GM12878 (cell line): ENCODE results near the gene GBA2. TPM values are rescaled to one million over a fixed set of nuclear protein-coding genes. Genes with fewer than 3 reads are reported as not detected.
A peak's percentile ranks its signal among the peaks of the same experiment; 100 is the strongest.

Experiments
- ATAC-seq: fragments of 200-7000 bp; cut with Tn5 transposase; 3 replicates; pipeline ENCODE4 v1.9.1; 2020; ENCODE audit warnings: mild to moderate bottlenecking, moderate library complexity
- BruUV-seq: library from RNA; stranded (reverse); fragments of 400-500 nt; replicated peaks from 2 replicates; lab custom pipeline; 2021; lab: Mats Ljungman, UMichigan
- CTCF ChIA-PET: fragments of 300-600 bp; sonication (Branson Sonifier 250); formaldehyde crosslinking; extraction: SDS; loops from one replicate; lab custom pipeline; 2021; ENCODE audit warnings: inconsistent platforms; lab: Yijun Ruan, JAX
- POLR2A ChIA-PET: fragments of 350-600 bp; formaldehyde crosslinking; extraction: SDS; loops from one replicate; lab custom pipeline; 2021; ENCODE audit warnings: inconsistent platforms; lab: Charles Lee
- RAD21 ChIA-PET: fragments of 300-600 bp; sonication (Branson Sonifier 250); formaldehyde crosslinking; loops from one replicate; lab custom pipeline; 2023; ENCODE audit warnings: antibody characterized with exemption; ENCODE audit not compliant: unreplicated experiment; lab: Charles Lee
- SMC1A ChIA-PET: fragments of 300-600 bp; sonication (Branson Sonifier 250); formaldehyde crosslinking; loops from one replicate; lab custom pipeline; 2023; ENCODE audit not compliant: unreplicated experiment, uncharacterized antibody; lab: Charles Lee
- DNase-seq: peaks from one replicate; pipeline ENCODE4 v3.0.0-alpha.2; 2011; ENCODE audit warnings: low read depth, low spot score
- FAIRE-seq: peaks from 3 replicates; lab custom pipeline; 2011; peaks lifted over from hg19 to GRCh38; lab: Jason Lieb, UNC
- H2AFZ ChIP-seq: 2 replicates; pipeline ENCODE4 v1.6.0; 2011; ENCODE audit warnings: low read depth, low read length, control low read depth; ENCODE audit not compliant: control insufficient read depth
- H3K27ac ChIP-seq: 2 replicates; pipeline ENCODE4 v1.5.1; 2011; ENCODE audit warnings: control low read depth; ENCODE audit not compliant: control insufficient read depth, insufficient read depth
- H3K27me3 ChIP-seq, 2 experiments: replicated peaks in 1 of 2; 2 replicates each; pipeline versions ENCODE4 v1.6.0 to v1.6.1; 2011; ENCODE audit warnings: low read length in 1 of 2; ENCODE audit not compliant: control insufficient read depth in 2 of 2, insufficient read depth in 2 of 2
- H3K36me3 ChIP-seq, 2 experiments: 2 replicates each; pipeline ENCODE4 v1.5.1; 2011; ENCODE audit warnings: low read length in 1 of 2; ENCODE audit not compliant: control insufficient read depth in 2 of 2, insufficient read depth in 2 of 2
- H3K4me1 ChIP-seq: 2 replicates; pipeline ENCODE4 v1.6.1; 2011; ENCODE audit warnings: mild to moderate bottlenecking, low read length, moderate library complexity, mixed read lengths; ENCODE audit not compliant: control insufficient read depth, insufficient read depth
- H3K4me2 ChIP-seq: 2 replicates; pipeline ENCODE4 v1.6.0; 2011; ENCODE audit warnings: control low read depth; ENCODE audit not compliant: control insufficient read depth, insufficient read depth
- H3K4me3 ChIP-seq: fragments of 200-600 bp; sonication (generic); 2 replicates; pipeline ENCODE4 v1.5.1; 2016
- H3K79me2 ChIP-seq: 2 replicates; pipeline ENCODE4 v1.6.0; 2011; ENCODE audit warnings: low read length; ENCODE audit not compliant: control insufficient read depth, insufficient read depth
- H3K9ac ChIP-seq: 2 replicates; pipeline ENCODE4 v1.8.0; 2011; ENCODE audit warnings: low read length, control low read depth, mixed read lengths; ENCODE audit not compliant: control insufficient read depth, insufficient read depth
- H3K9me3 ChIP-seq: replicated peaks from 3 replicates; pipeline ENCODE4 v1.5.1; 2011; ENCODE audit warnings: mild to moderate bottlenecking, low read length; ENCODE audit not compliant: control insufficient read depth, insufficient read depth
- H4K20me1 ChIP-seq: 2 replicates; pipeline ENCODE4 v1.6.0; 2011; ENCODE audit not compliant: control insufficient read depth, insufficient read depth
- ATF7 ChIP-seq: fragments of 450-650 bp; IDR thresholded peaks from 2 replicates; pipeline ENCODE4 v1.6.1; 2016; ENCODE audit warnings: low read depth, mild to moderate bottlenecking
- CBFB ChIP-seq: IDR thresholded peaks from 2 replicates; pipeline ENCODE4 v1.6.1; 2016; ENCODE audit warnings: antibody characterized with exemption, low read depth
- CBX5 ChIP-seq: sonication (generic); IDR thresholded peaks from 2 replicates; pipeline ENCODE4 v1.6.1; 2016; ENCODE audit warnings: low read depth, moderate library complexity, mild to moderate bottlenecking, inconsistent platforms
- EP300 ChIP-seq, 2 experiments: fragments of 150-350 bp in 1 of 2; IDR thresholded peaks; 2 replicates each; pipeline ENCODE4 v1.6.1; 2011 to 2012; ENCODE audit warnings: low read depth in 2 of 2, low read length in 2 of 2, borderline replicate concordance in 1 of 2, improper control_type of control experiment in 1 of 2, inconsistent platforms in 1 of 2; ENCODE audit not compliant: control insufficient read depth in 1 of 2
- IKZF2 ChIP-seq, 2 experiments: fragments of 450-650 bp; IDR thresholded peaks; 2 replicates each; pipeline ENCODE4 v1.6.1; 2017; ENCODE audit warnings: mild to moderate bottlenecking in 2 of 2, moderate library complexity in 2 of 2
- IRF4 ChIP-seq: IDR thresholded peaks from 2 replicates; pipeline ENCODE4 v1.6.1; 2011; ENCODE audit warnings: low read depth, low read length
- MTA2 ChIP-seq: fragments of 450-650 bp; IDR thresholded peaks from 2 replicates; pipeline ENCODE4 v1.6.1; 2016; ENCODE audit warnings: low read depth, mild to moderate bottlenecking, moderate library complexity
- NBN ChIP-seq: fragments of 450-650 bp; IDR thresholded peaks from 2 replicates; pipeline ENCODE4 v1.6.1; 2016
- NR2F1 ChIP-seq: fragments of 450-650 bp; conservative IDR thresholded peaks from 2 replicates; pipeline ENCODE4 v1.6.1; 2017; ENCODE audit warnings: mild to moderate bottlenecking
- PAX5 ChIP-seq: IDR thresholded peaks from 2 replicates; pipeline ENCODE4 v1.6.1; 2011; ENCODE audit warnings: low read depth, low read length, borderline replicate concordance
- RAD21 ChIP-seq: IDR thresholded peaks from 2 replicates; pipeline ENCODE4 v1.6.1; 2011; ENCODE audit warnings: mild to moderate bottlenecking, low read depth, low read length, moderate library complexity; ENCODE audit not compliant: insufficient read depth
- TCF7 ChIP-seq: IDR thresholded peaks from 2 replicates; pipeline ENCODE4 v1.6.1; 2014; ENCODE audit warnings: antibody characterized with exemption, borderline replicate concordance
- YBX1 ChIP-seq: fragments of 450-650 bp; IDR thresholded peaks from 2 replicates; pipeline ENCODE4 v1.6.1; 2016; ENCODE audit warnings: antibody characterized with exemption
- WGBS: methylation state at CpG from one replicate; pipeline ENCODE4 v1.1.6; 2016; ENCODE audit warnings: low lambda C conversion rate; ENCODE audit not compliant: insufficient replicate concordance, insufficient coverage; ENCODE audit errors: missing lambda C conversion rate; 5-methylcytosine and 5-hydroxymethylcytosine counted together
- in situ Hi-C: fragments of 300-500 bp; cut with MboI; formaldehyde crosslinking; loops from 9 replicates; pipeline ENCODE4 v1.14.3; 2018; ENCODE audit warnings: mixed read lengths
- intact Hi-C: fragments of 100-400 bp; cut with micrococcal nuclease; formaldehyde crosslinking; loops from one replicate; pipeline ENCODE4 v1.14.2; 2022; ENCODE audit not compliant: unreplicated experiment
- polyA plus RNA-seq, 11 experiments: library from polyadenylated mRNA; depleted of rRNA in 4 of 11; unstranded in 6 of 11; stranded (reverse) in 5 of 11; fragments of >200 nt; fragmentation: Nextera tagmentation in 4 of 11; fragmentation: Illumina TruSeq in 1 of 11; extraction: Ambion mirVana in 4 of 11; extraction: Trizol in 1 of 11; gene quantifications; 1 replicate in 1 of 11; 2 replicates in 10 of 11; pipeline versions ENCODE4 v1.2.1 to v1.2.3, GENCODE V29; 2011 to 2016; ENCODE audit warnings: inconsistent platforms in 2 of 11, missing spikeins in 2 of 11, low read depth in 1 of 11
- total RNA-seq, 4 experiments: library from RNA; depleted of rRNA in 3 of 4; stranded (reverse); fragments of >200 nt in 3 of 4; fragmentation: Illumina TruSeq in 1 of 4; extraction: Trizol in 1 of 4; gene quantifications; 2 replicates each; pipeline versions ENCODE4 v1.2.1 to v1.2.3, GENCODE V29; 2013 to 2021
- TF ChIP-seq, protein P1 (sequence below): IDR thresholded peaks from 2 replicates; pipeline ENCODE4 v1.6.1; 2012; ENCODE audit warnings: mild to moderate bottlenecking, low read depth, low read length
- TF ChIP-seq, protein P2 (sequence below): fragments of 450-650 bp; IDR thresholded peaks from 2 replicates; pipeline ENCODE4 v1.6.1; 2018; ENCODE audit warnings: mild to moderate bottlenecking, low read depth, moderate library complexity; ENCODE audit not compliant: partially characterized antibody

The GBA2 gene
- total and polyA plus RNA-seq, 10 of the 15 experiments (the other 5 are each of a cell fraction or from before 2014, with no cell fraction given), result 15.3 to 45.1 (median 29.1) TPM

DNA sequence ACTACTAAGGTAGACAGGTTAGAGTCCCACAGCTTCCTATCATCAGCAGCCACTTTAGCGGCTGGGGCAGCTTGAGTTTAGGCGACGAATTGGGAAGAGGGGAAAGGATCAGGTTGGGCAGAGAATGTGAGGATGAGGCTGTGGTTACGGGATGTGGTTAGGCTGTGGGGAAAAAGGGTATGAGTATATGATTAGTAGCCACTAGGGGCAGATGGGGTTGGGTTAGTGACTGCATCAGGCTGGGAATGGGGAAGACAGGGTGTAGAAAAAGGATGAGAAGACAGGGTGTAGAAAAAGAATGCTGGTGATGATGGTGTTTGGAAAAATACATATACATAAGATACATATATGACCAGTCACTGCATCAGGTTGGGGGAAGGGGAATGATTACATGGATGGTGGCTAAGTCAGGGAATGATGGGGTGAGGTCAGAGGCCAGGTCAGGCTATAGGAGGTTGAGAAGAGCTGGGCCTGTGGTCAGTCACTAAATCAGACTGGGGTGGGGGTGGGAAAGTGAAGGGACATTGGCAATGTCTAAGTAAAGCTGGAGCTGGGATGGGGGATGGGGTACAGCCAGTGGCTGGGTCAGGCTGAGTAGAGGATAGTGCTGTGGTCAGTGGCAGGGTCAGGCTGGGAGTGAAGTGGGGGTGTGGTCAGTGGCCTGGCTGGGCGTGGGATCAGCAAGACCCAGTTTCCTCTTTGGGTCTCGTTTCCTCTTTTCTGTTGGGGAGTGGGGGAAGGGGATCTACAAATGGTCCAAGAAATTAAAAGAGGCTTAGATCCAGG lies 19.1 kb downstream of the GBA2 start:
- H2AFZ ChIP-seq, result no peak overlapping the region
- H3K4me2 ChIP-seq, result peak overlapping the region; percentile 99
- peak overlapping the region; percentile 93 for H3K4me3 ChIP-seq
- intact Hi-C loops, result loop anchor here (1.0 to 10.0 kb wide), 4 partner anchors 34 to 655 kb away; partner anchors contain the start of genes ATOSB, CCDC107, FANCG and RMRP
- H3K27me3 ChIP-seq, result no peaks in the 10 kb centered on the region
- H3K9ac ChIP-seq, result peak overlapping the region; percentile 90
- peak overlapping the region; percentile 92 for H3K27ac ChIP-seq
- H3K79me2 ChIP-seq, result peaks cover 76% of the 10 kb centered on the region
- RAD21 ChIA-PET, result interaction anchor here (0.5 to 8.6 kb wide), 10 partner anchors 18 to 634 kb away, joined by 3 to 133 read pairs (median 14); partner anchors contain the start of genes CCDC107, CD72, GBA2 and HINT2
- BruUV-seq, result no TSS peak
- FAIRE-seq (no peak), ATAC-seq (no peak), DNase-seq (no peak)
- H3K4me1 ChIP-seq, result peaks cover 23% of the 10 kb centered on the region
- no peaks in the 10 kb centered on the region for H3K9me3 ChIP-seq
- H3K36me3 ChIP-seq, result peaks cover 8% of the 10 kb centered on the region in 2 experiments; a peak in 3 of 4 replicates
- H4K20me1 ChIP-seq, result no peaks in the 10 kb centered on the region
- CTCF ChIA-PET, result interaction anchor here (0.6 to 9.5 kb wide), 20 partner anchors 9 to 152 kb away, joined by 3 to 183 read pairs (median 12); partner anchors contain the start of genes ARHGEF39, CCDC107, GBA2 and HINT2
- 10% methylated on average over 6 of the region's 6 CpGs for WGBS
- SMC1A ChIA-PET, result interaction anchor here (0.6 to 8.0 kb wide), 14 partner anchors 12 to 117 kb away, joined by 3 to 145 read pairs (median 7); partner anchors contain the start of genes ARHGEF39, CCDC107, CD72 and GBA2
- POLR2A ChIA-PET, result interaction anchor here (0.7 to 8.1 kb wide), 12 partner anchors 11 to 125 kb away, joined by 3 to 163 read pairs (median 13); partner anchors contain the start of genes ARHGEF39, CCDC107, GBA2 and RGP1
- in situ Hi-C loops, result loop anchor here (5.0 to 10.0 kb wide), 2 partner anchors 123 to 625 kb away; partner anchors contain the start of genes STOML2 and TESK1
- peak; percentile 56; the same call in 1 of the 2 replicates for TF ChIP-seq IRF4
- no peak for TF ChIP-seq CBX5
- TF ChIP-seq TCF7, result no peak
- 0 out of 2 replicates have a peak, but pooled peaks have one; percentile 47 for TF ChIP-seq ATF7
- TF ChIP-seq RAD21, result 0 out of 2 replicates have a peak, but pooled peaks have one; percentile 5
- TF ChIP-seq, protein P1, sequence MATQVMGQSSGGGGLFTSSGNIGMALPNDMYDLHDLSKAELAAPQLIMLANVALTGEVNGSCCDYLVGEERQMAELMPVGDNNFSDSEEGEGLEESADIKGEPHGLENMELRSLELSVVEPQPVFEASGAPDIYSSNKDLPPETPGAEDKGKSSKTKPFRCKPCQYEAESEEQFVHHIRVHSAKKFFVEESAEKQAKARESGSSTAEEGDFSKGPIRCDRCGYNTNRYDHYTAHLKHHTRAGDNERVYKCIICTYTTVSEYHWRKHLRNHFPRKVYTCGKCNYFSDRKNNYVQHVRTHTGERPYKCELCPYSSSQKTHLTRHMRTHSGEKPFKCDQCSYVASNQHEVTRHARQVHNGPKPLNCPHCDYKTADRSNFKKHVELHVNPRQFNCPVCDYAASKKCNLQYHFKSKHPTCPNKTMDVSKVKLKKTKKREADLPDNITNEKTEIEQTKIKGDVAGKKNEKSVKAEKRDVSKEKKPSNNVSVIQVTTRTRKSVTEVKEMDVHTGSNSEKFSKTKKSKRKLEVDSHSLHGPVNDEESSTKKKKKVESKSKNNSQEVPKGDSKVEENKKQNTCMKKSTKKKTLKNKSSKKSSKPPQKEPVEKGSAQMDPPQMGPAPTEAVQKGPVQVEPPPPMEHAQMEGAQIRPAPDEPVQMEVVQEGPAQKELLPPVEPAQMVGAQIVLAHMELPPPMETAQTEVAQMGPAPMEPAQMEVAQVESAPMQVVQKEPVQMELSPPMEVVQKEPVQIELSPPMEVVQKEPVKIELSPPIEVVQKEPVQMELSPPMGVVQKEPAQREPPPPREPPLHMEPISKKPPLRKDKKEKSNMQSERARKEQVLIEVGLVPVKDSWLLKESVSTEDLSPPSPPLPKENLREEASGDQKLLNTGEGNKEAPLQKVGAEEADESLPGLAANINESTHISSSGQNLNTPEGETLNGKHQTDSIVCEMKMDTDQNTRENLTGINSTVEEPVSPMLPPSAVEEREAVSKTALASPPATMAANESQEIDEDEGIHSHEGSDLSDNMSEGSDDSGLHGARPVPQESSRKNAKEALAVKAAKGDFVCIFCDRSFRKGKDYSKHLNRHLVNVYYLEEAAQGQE, result no peak
- peak; percentile 78 for TF ChIP-seq NR2F1
- TF ChIP-seq, protein P2, sequence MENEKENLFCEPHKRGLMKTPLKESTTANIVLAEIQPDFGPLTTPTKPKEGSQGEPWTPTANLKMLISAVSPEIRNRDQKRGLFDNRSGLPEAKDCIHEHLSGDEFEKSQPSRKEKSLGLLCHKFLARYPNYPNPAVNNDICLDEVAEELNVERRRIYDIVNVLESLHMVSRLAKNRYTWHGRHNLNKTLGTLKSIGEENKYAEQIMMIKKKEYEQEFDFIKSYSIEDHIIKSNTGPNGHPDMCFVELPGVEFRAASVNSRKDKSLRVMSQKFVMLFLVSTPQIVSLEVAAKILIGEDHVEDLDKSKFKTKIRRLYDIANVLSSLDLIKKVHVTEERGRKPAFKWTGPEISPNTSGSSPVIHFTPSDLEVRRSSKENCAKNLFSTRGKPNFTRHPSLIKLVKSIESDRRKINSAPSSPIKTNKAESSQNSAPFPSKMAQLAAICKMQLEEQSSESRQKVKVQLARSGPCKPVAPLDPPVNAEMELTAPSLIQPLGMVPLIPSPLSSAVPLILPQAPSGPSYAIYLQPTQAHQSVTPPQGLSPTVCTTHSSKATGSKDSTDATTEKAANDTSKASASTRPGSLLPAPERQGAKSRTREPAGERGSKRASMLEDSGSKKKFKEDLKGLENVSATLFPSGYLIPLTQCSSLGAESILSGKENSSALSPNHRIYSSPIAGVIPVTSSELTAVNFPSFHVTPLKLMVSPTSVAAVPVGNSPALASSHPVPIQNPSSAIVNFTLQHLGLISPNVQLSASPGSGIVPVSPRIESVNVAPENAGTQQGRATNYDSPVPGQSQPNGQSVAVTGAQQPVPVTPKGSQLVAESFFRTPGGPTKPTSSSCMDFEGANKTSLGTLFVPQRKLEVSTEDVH, result no peak
- TF ChIP-seq PAX5, result peak; percentile 25; the same call in 1 of the 2 replicates
- peak in 1 of 2 experiments; percentile 11; a peak in 1 of 4 replicates for TF ChIP-seq EP300 (IDR thresholded peaks at IDR 0.05; ENCODE audit: borderline replicate concordance in 1 of 2, control insufficient read depth in 1 of 2, low read depth in 2 of 2, low read length in 2 of 2)
- no peak for TF ChIP-seq YBX1
- peak; percentile 95 to 97 for TF ChIP-seq IKZF2 (IDR thresholded peaks at IDR 0.05)
- peak; percentile 93 for TF ChIP-seq NBN
- TF ChIP-seq MTA2, result peak; percentile 8; the same call in 1 of the 2 replicates
- peak; percentile 85; the same call in 1 of the 2 replicates for TF ChIP-seq CBFB
